H54 (cell line): ENCODE data around the gene CENPS.

ENCODE experiments used
- DNase-seq: peaks from one replicate; pipeline ENCODE4 v3.0.0; 2011; ENCODE audit warnings: low spot score, mixed read lengths; ENCODE audit not compliant: insufficient read length
- FAIRE-seq: peaks from 3 replicates; lab custom pipeline; 2011; peaks lifted over from hg19 to GRCh38; lab: Jason Lieb, UNC
- POLR2A ChIP-seq: IDR thresholded peaks from 2 replicates; pipeline ENCODE4 v1.6.1; 2011; ENCODE audit warnings: low read depth, mild to moderate bottlenecking, low read length

CENPS gene

GRCh38 chr1:10429868-10430215 is 391 bp upstream of the CENPS start:
- no peak for DNase-seq
- FAIRE-seq: no peak

GRCh38 chr1:10431070-10431730 is 967 bp downstream of the CENPS start:
- no peak for TF ChIP-seq POLR2A
- no peak for FAIRE-seq
- DNase-seq: peak; percentile 35

More at GRCh38 chr1:10429868-10430215, 391 bp upstream of the CENPS start:
- no peak for TF ChIP-seq POLR2A

- no peak for TF ChIP-seq POLR2A
- no peak for DNase-seq
- no peak for FAIRE-seq
These were observed 2.9 kb downstream of the CENPS start for GRCh38 chr1:10432910-10433700.

GRCh38 chr1:10433790-10434189 is 3.6 kb downstream of the CENPS start:
- FAIRE-seq (no peak), DNase-seq (no peak)
- no peak for TF ChIP-seq POLR2A

- FAIRE-seq (no peak), DNase-seq (no peak)
- TF ChIP-seq POLR2A: no peak
These were observed 4.4 kb downstream of the CENPS start for GRCh38 chr1:10434590-10434989.

GRCh38 chr1:10437052-10437451 is 6.8 kb downstream of the CENPS start:
- DNase-seq: no peak
- TF ChIP-seq POLR2A: no peak
- FAIRE-seq: no peak

- FAIRE-seq: no peak
These were observed 8.5 kb downstream of the CENPS start for GRCh38 chr1:10438677-10439163.

GRCh38 chr1:10440305-10440704 is 10.1 kb downstream of the CENPS start:
- no peak for TF ChIP-seq POLR2A
- DNase-seq (no peak), FAIRE-seq (no peak)

More at GRCh38 chr1:10438677-10439163, 8.5 kb downstream of the CENPS start:
- no peak for DNase-seq
- no peak for TF ChIP-seq POLR2A

- DNase-seq (no peak), FAIRE-seq (no peak)
- TF ChIP-seq POLR2A: no peak
These were observed 10.6 kb downstream of the CENPS start for GRCh38 chr1:10440794-10441193.

GRCh38 chr1:10444248-10444647 is 14.0 kb downstream of the CENPS start:
- no peak for TF ChIP-seq POLR2A
- FAIRE-seq (no peak), DNase-seq (no peak)

- DNase-seq: no peak
- no peak for TF ChIP-seq POLR2A
- FAIRE-seq: no peak
These were observed 14.7 kb downstream of the CENPS start for GRCh38 chr1:10444795-10445397.

- FAIRE-seq (no peak), DNase-seq (no peak)
- no peak for TF ChIP-seq POLR2A
These were observed 16.7 kb downstream of the CENPS start for GRCh38 chr1:10446790-10447422.

GRCh38 chr1:10449751-10450150 is 19.5 kb downstream of the CENPS start, which contains the start of gene CORT:
Gene CORT (plus strand): TSS chr1:10450031. CDS start chr1:10450224, 193 bp downstream.
- DNase-seq (no peak), FAIRE-seq (no peak)
- TF ChIP-seq POLR2A: no peak
